Spleen (tissue), 11 donors: Measurements from ENCODE around the gene NRXN3. TPM values are rescaled to one million over a fixed set of nuclear protein-coding genes. Genes with fewer than 3 reads are reported as not detected.

ENCODE experiments used
- DNase-seq: peaks from one replicate; pipeline ENCODE4 v3.0.0-alpha.2; 2020
- H3K27ac ChIP-seq, 8 donors: fragments of 200-600 bp; sonication (generic) in 7 of 8; 1 replicate in 4 of 8; 2 replicates in 4 of 8; pipeline versions ENCODE4 v1.5.0 to v1.8.0; 2016 to 2021; ENCODE audit warnings: inconsistent platforms in 4 of 8, mild to moderate bottlenecking in 4 of 8, moderate library complexity in 1 of 8
- H3K27me3 ChIP-seq, 7 donors: fragments of 200-600 bp; sonication (generic) in 6 of 7; replicated peaks in 1 of 7; 1 replicate in 4 of 7; 2 replicates in 3 of 7; pipeline versions ENCODE4 v1.5.0 to v1.8.0; 2016 to 2021; ENCODE audit warnings: inconsistent platforms in 3 of 7, mild to moderate bottlenecking in 1 of 7
- H3K36me3 ChIP-seq, 6 donors: fragments of 200-600 bp; sonication (generic) in 5 of 6; 1 replicate in 4 of 6; 2 replicates in 2 of 6; pipeline versions ENCODE4 v1.5.0 to v1.8.0; 2016 to 2021; ENCODE audit warnings: inconsistent platforms in 2 of 6
- H3K4me1 ChIP-seq, 6 donors: fragments of 200-600 bp; sonication (generic) in 5 of 6; 1 replicate in 3 of 6; 2 replicates in 3 of 6; pipeline versions ENCODE4 v1.5.0 to v1.8.0; 2016 to 2021; ENCODE audit warnings: inconsistent platforms in 3 of 6
- H3K4me3 ChIP-seq, 8 donors: fragments of 200-600 bp; sonication (generic) in 7 of 8; 1 replicate in 4 of 8; 2 replicates in 4 of 8; pipeline versions ENCODE4 v1.5.0 to v1.8.0; 2016 to 2021; ENCODE audit warnings: inconsistent platforms in 4 of 8, mild to moderate bottlenecking in 4 of 8, moderate library complexity in 2 of 8
- H3K9me3 ChIP-seq, 8 donors: fragments of 200-600 bp; sonication (generic) in 7 of 8; 1 replicate in 4 of 8; 2 replicates in 4 of 8; pipeline versions ENCODE4 v1.5.0 to v1.8.0; 2016 to 2021; ENCODE audit warnings: inconsistent platforms in 4 of 8
- POLR2A ChIP-seq, 3 donors: fragments of 450-650 bp; IDR thresholded peaks; one replicate each; pipeline ENCODE4 v1.5.1; 2017; ENCODE audit warnings: antibody characterized with exemption in 3 of 3, mild to moderate bottlenecking in 1 of 3
- POLR2AphosphoS5 ChIP-seq, 3 donors: sonication (generic); formaldehyde crosslinking; IDR thresholded peaks; one replicate each; pipeline ENCODE4 v1.5.1; 2017; ENCODE audit warnings: antibody characterized with exemption in 3 of 3
- WGBS, 5 donors: extraction: QIAGEN DNeasy Blood & Tissue Kit in 3 of 5; methylation state at CpG; one replicate each; pipeline versions ENCODE4 v1.1.5 to v1.1.7; 2013 to 2018; 5-methylcytosine and 5-hydroxymethylcytosine counted together
- intact Hi-C: fragments of 100-400 bp; cut with DNase I; formaldehyde crosslinking; loops from one replicate; pipeline ENCODE4 v1.15.0; 2023; ENCODE audit warnings: low total_unique reads
- polyA plus RNA-seq, 3 donors: library from polyadenylated mRNA; stranded (reverse); fragments of 200-250 nt; gene quantifications; one replicate each; pipeline ENCODE4 v1.2.1, GENCODE V29; 2013
- total RNA-seq, 7 donors: library from RNA; depleted of rRNA in 3 of 7; stranded (reverse); fragments of >200 nt in 3 of 7; fragmentation: NEBNext Ultra II Directional in 4 of 7; extraction: Animal tissue kit (Norgen Biotek cat#: 25700) in 4 of 7; gene quantifications; one replicate each; pipeline versions ENCODE4 v1.1.0 to v1.2.1, GENCODE V29; 2016 to 2021
- TF ChIP-seq, protein P1 (sequence below), 11 experiments: fragments of 200-600 bp in 7 of 11; fragments of 450-650 bp in 4 of 11; sonication (generic) in 4 of 11; IDR thresholded peaks in 8 of 11; conservative IDR thresholded peaks in 3 of 11; 1 replicate in 7 of 11; 2 replicates in 4 of 11; pipeline versions ENCODE4 v1.4.0 to v1.8.0; 2016 to 2021; ENCODE audit warnings: antibody characterized with exemption in 11 of 11, inconsistent platforms in 4 of 11, mild to moderate bottlenecking in 1 of 11
- donor health status: healthy with polysubstance abuse.
- donor health status: DM: no; HTN: no; CAD: no; lungs with moderate emphysema.
- donor health status: DM: no; HTN: no; CAD: no.
- donor health status: Bipolar disorder and iron deficiency.
- donor health status: healthy.
- donor health status: DM: no; HTN: no; CAD: no.
- donor health status: DM: yes; HTN: yes; CAD: no.

The NRXN3 gene
- total and polyA plus RNA-seq, 10 donors = 0.21 to 11.5 (median 1.6) TPM

DNA sequence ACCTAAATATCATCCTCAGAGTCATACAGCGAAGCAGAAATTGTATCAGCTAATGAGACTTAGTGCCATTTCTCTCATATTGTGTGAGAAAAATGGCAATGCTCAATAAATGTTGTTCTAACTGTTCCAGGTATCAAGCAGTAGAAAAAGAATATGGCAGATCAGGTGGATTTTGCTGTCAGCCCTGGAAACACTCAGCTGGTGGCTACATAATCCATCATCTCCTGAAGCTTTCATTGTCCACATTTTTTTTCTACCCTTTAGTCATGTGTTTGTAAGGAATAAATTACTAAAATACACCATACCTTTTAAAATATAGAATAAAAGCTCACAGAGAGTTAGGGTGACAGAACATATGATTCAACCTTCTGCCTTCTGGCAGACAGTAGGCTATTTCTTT lies 1200.8 kb downstream of the NRXN3 start:
- TF ChIP-seq, protein P1, sequence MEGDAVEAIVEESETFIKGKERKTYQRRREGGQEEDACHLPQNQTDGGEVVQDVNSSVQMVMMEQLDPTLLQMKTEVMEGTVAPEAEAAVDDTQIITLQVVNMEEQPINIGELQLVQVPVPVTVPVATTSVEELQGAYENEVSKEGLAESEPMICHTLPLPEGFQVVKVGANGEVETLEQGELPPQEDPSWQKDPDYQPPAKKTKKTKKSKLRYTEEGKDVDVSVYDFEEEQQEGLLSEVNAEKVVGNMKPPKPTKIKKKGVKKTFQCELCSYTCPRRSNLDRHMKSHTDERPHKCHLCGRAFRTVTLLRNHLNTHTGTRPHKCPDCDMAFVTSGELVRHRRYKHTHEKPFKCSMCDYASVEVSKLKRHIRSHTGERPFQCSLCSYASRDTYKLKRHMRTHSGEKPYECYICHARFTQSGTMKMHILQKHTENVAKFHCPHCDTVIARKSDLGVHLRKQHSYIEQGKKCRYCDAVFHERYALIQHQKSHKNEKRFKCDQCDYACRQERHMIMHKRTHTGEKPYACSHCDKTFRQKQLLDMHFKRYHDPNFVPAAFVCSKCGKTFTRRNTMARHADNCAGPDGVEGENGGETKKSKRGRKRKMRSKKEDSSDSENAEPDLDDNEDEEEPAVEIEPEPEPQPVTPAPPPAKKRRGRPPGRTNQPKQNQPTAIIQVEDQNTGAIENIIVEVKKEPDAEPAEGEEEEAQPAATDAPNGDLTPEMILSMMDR (IDR thresholded peaks at IDR 0.05 in 8 of 11, conservative IDR thresholded peaks at IDR 0.05 in 3 of 11) = no peak
- TF ChIP-seq POLR2A (IDR thresholded peaks at IDR 0.05) = no peak
- no peak overlapping the region for H3K4me3 ChIP-seq
- 74 to 91% (median 85%) methylated on average over 1 of the region's 1 CpG for WGBS, 5 donors

DNA sequence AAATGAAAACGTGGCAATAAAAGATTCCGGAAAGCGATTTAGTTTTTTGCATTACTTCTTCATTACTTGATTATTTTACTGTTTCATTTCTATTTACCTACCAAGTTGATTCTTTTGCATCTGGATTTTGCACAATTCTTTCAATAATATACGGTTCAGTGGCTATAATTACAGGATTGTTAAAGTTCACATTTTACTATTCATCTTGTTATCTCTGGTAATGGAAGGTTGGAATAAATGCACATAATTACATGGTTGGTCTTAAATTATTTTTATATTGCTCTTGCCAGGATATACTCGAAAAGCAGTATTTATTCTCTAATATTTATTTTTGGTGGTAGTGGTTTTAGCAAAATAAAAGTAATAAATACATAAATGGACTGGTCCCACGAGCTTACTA lies 1203.3 kb downstream of the NRXN3 start:
- no peak overlapping the region for H3K27ac ChIP-seq
- no peaks in the 10 kb centered on the region for H3K36me3 ChIP-seq
- TF ChIP-seq POLR2A (IDR thresholded peaks at IDR 0.05) (no peak), POLR2AphosphoS5 (IDR thresholded peaks at IDR 0.05) (no peak)
- TF ChIP-seq, protein P1 (IDR thresholded peaks at IDR 0.05 in 8 of 11, conservative IDR thresholded peaks at IDR 0.05 in 3 of 11) = no peak
- no peaks in the 10 kb centered on the region for H3K9me3 ChIP-seq
- WGBS, 5 donors = 71 to 86% (median 81%) methylated on average over 6 of the region's 6 CpGs
- intact Hi-C loops = no loop called here
- H3K27me3 ChIP-seq = no peaks in the 10 kb centered on the region
- DNase-seq = no peak
- H3K4me1 ChIP-seq = no peaks in the 10 kb centered on the region
- no peak overlapping the region for H3K4me3 ChIP-seq

More for the DNA sequence above, 1200.8 kb downstream of the NRXN3 start:
- H3K36me3 ChIP-seq = no peaks in the 10 kb centered on the region
- no peaks in the 10 kb centered on the region for H3K9me3 ChIP-seq
- intact Hi-C loops = no loop called here
- H3K27ac ChIP-seq = no peak overlapping the region
- H3K27me3 ChIP-seq = no peaks in the 10 kb centered on the region
- no peaks in the 10 kb centered on the region for H3K4me1 ChIP-seq
- no peak for DNase-seq

- Histone ChIP-seq H3K27me3 (no peaks in the 10 kb centered on the region), H3K9me3 (no peaks in the 10 kb centered on the region), H3K4me3 (no peak overlapping the region), H3K4me1 (no peaks in the 10 kb centered on the region), H3K27ac (no peak overlapping the region), H3K36me3 (no peaks in the 10 kb centered on the region)
- no peak for DNase-seq
- intact Hi-C loops = no loop called here
- TF ChIP-seq POLR2A (IDR thresholded peaks at IDR 0.05) (no peak), POLR2AphosphoS5 (IDR thresholded peaks at IDR 0.05) (no peak)
- TF ChIP-seq, protein P1 (IDR thresholded peaks at IDR 0.05 in 8 of 11, conservative IDR thresholded peaks at IDR 0.05 in 3 of 11) = no peak
- WGBS, 5 donors = 63 to 79% (median 76%) methylated on average over 7 of the region's 7 CpGs
Measured at GRCh38 chr14:79375356-79375755, 1205.2 kb downstream of the NRXN3 start.

- Histone ChIP-seq H3K4me3 (no peak overlapping the region), H3K36me3 (no peaks in the 10 kb centered on the region), H3K27me3 (no peaks in the 10 kb centered on the region), H3K9me3 (no peaks in the 10 kb centered on the region), H3K27ac (no peak overlapping the region), H3K4me1 (no peaks in the 10 kb centered on the region)
- TF ChIP-seq POLR2A (IDR thresholded peaks at IDR 0.05) (no peak), POLR2AphosphoS5 (IDR thresholded peaks at IDR 0.05) (no peak)
- TF ChIP-seq, protein P1 (IDR thresholded peaks at IDR 0.05 in 8 of 11, conservative IDR thresholded peaks at IDR 0.05 in 3 of 11) = no peak
- 69 to 93% (median 74%) methylated on average over 1 of the region's 1 CpG for WGBS, 5 donors
- intact Hi-C loops = no loop called here
- DNase-seq = no peak
Measured at GRCh38 chr14:79376557-79376956, 1206.4 kb downstream of the NRXN3 start.
